ENCODE results near the gene CD300C.

- no peak for TF ChIP-seq PREB (CRISPR knock-in tag; IDR thresholded peaks at IDR 0.05; ENCODE audit: borderline replicate concordance)
- TF ChIP-seq, protein P1, sequence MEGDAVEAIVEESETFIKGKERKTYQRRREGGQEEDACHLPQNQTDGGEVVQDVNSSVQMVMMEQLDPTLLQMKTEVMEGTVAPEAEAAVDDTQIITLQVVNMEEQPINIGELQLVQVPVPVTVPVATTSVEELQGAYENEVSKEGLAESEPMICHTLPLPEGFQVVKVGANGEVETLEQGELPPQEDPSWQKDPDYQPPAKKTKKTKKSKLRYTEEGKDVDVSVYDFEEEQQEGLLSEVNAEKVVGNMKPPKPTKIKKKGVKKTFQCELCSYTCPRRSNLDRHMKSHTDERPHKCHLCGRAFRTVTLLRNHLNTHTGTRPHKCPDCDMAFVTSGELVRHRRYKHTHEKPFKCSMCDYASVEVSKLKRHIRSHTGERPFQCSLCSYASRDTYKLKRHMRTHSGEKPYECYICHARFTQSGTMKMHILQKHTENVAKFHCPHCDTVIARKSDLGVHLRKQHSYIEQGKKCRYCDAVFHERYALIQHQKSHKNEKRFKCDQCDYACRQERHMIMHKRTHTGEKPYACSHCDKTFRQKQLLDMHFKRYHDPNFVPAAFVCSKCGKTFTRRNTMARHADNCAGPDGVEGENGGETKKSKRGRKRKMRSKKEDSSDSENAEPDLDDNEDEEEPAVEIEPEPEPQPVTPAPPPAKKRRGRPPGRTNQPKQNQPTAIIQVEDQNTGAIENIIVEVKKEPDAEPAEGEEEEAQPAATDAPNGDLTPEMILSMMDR (IDR thresholded peaks at IDR 0.05): no peak
Observed at GRCh38 chr17:74568106-74568873, 22.4 kb upstream of the CD300C start.

Data from WTC11 (cell line).